GM21737 (cell line): ENCODE results near the gene SHISA7.

Experiments used
- ATAC-seq: cut with Tn5 transposase; IDR thresholded peaks from one replicate; pipeline ENCODE4 v1.9.1; 2021; ENCODE audit warnings: mild to moderate bottlenecking, moderate library complexity; ENCODE audit not compliant: unreplicated experiment

SHISA7 gene

DNA sequence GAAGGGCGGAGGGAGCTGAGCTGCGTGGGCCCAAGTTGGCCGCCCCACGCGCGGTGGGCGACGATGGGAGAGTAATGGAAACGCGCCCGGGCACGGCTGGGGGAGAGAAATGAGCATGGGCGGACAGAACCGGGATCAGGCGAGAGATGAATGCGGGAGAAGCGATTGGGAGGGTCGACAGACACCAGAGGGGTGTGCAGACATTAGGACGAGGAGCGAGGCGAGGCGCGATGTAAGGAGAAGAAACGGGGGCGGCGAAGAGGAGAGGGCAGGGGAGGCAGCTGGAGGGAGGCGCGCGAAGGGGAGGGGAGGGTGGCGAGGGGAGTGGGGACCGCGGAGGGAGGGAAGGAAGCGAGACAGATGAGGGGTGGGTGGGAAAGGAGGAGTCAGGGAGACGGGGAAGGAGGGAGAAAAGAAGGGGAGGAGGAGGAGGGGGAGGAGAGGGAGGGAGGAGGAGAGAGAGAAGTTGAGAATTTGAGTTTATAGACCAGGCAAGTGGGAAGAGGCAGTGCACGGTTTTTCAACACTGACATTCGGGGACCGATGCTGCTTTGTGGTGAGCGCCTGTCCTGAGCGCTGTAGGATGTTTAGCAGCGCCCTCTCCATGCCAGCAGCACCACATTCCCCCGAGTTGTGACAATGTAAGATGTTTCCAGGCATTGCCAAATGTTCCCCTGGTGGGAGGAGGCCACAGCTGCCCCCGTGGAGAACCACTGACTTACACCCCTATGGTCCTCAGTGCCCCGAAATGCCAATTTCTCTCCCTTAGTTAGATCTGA, at the start of gene SHISA7:
SHISA7 (minus strand) TSS at position 256 of the 779 bp plus-strand sequence. CDS start 437 bp downstream, outside the sequence.
- no peak for ATAC-seq

DNA sequence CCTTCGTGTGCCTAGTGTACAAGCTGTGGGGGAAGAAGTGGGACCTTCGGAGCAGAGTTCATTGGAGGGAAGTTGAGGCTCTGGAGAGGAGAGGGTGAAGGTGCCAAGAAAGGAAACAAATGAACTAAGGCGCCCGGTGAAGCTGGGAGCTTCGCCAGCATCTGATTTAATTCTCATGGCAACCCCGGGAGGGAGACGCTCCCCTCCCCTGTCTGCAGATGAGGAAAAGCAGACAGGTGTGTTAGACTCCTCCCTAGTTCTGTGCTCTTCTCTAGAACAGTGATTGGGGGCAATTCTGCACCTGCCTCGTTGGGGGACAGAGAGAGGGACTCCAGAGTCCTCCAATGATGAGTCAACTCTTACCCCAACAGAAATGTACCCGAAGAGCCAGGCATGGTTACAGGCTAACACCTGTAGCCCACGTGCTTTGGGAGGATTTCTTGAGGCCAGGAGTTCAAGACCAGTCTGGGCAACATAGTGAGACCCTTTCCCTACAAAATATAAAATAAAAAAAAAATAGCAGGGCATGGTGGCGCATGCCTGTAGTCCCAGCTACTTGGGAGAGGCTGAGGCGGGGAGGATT, 49.4 kb upstream of the SHISA7 start:
- ATAC-seq = no peak

DNA sequence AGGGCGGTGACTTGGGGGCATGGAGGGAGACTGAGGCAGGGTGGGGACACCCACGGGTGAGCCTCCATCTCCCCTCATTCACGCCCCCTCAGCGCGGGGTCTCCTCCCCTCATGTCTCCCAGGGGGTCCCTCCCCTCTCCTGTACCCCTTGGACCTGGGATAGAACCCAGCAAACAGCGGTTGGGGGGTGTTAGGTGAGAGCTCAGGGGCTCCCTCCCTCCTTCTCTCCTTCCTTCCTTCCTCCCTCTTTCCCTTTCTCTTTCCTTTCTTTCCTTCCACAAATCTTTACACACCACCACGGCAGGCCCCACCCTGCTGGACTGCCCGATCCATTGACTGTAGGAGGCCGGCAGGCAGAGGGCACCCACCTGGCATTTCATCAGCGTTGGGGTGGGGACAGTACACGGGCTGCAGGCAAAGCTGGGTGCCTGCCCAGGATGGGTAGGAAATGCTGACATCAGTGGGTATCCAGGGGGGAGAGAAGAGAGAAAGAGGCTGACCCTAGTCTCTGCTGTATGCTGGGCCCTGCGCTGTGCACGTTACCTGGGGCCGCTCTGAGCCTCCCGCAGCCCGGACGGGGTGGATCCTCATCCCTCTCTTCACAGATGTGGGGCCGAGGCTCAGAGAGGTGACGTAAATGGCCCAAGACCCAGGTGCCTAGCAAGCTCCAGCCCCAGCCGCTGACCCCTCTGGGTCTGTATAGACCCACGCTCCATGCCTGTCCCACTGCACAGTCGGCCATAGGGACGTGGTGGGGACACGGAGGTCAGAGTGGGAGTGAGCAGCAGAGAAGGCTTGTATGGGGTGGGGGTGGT, 48.7 kb upstream of the SHISA7 start:
- no peak for ATAC-seq

DNA sequence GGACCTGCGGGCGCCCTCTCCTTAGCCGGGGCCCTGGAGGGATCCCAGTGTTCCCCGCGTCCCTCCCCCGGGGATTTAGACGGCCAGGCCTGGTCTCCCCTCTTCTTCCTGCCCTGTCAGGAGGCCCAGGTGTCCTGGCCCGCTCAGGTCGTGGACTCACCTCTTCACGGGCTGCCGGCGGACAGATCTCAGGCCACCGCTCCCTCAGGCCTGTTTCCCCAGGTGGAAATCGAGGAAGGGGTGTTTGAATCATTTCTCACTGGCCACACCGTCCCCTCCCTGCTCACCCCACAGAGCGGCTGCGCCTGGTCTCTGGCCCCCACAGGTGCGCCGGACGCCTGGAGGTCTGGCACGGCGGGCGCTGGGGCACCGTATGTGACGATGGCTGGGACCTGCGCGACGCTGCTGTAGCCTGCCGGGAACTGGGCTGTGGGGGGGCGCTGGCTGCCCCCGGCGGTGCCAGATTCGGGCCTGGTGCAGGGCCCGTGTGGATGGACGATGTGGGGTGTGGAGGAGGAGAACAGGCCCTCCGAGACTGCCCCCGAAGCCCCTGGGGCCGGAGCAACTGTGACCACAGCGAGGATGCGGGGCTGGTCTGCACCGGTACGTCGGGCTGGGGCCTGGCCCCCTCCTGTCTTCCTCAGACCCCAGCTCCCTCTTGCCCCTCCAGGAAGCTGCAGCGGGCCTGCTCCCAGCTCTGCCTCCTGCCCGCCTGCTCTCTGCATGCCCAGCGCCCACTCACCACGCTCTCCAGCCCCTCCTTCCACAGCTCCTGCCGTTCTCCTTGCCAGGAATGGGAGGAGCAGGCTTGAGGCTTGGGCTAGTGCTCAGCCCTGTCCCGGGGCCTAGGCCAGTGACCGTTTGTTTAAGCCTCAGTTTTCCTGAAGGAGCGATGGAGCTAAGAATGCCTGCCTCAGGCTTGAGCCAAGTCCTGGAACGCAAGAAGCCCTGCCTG, 47.7 kb upstream of the SHISA7 start:
- no peak for ATAC-seq

DNA sequence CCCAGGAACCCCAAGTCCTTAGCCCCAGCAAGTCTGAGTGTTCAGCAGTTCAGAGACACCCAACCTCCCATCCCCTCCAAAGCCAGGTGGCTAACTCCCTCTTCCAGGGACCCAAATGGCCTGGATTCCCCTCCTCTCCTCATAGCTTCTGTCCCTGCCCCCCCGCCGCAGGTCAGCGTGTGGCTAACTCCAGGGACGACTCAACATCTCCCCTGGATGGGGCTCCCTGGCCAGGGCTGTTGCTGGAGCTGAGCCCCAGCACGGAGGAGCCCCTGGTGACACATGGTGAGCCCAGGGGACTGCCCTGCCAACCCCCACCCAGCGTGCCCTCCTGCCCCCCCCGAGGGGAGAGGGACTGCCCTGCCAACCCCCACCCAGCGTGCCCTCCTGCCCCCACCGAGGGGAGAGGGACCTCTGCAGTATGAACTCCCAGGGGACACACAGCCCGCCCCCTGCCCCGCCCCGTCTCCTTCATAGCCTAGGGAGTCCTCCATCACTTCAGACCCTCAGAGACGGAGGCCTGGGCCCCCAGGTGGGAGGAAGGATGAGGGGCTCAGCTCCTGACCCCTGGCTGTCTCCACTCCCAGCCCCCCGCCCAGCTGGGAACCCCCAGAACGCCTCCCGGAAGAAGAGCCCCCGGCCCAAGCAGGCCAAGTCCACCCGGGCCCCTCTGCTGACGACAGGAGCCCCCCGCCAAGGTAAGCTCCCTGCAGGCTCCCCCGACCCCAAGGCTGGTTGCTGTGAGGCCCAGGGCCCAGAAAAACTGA, 46.8 kb upstream of the SHISA7 start:
- no peak for ATAC-seq

DNA sequence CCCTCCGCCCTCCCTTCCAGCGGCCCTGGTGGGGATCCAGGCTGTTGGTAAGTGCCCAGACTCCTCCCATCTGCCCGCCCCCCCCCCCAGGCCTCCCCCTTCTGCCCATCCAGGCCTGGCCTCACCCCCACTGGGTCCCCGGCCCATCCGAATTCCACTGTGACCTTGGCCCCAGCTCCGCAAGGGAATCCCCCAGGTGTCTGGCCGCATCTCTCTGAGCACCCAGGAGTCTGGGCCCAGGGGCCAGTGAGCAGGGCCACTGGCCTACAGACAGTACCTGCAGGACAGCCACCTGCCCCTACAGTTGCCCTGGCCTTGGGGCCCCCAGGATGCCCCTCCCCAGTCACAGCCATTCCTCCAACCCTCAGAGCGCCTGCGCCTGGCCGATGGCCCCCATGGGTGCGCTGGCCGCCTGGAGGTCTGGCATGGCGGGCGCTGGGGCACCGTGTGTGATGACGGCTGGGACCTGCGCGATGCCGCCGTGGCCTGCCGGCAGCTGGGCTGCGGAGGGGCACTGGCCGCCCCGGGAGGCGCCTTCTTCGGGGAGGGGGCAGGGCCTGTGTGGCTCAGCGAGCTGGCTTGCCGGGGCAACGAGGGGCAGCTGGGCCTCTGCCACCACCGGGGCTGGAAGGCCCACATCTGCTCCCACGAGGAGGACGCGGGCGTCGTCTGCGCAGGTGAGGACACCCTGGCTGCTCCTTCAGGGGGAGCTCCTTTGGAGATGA, 46.0 kb upstream of the SHISA7 start:
- no peak for ATAC-seq

- no peak for ATAC-seq
Measured at GRCh38 chr19:55487924-55488687, 45.0 kb upstream of the SHISA7 start, which contains the start of gene SSC5D. SSC5D (plus strand) TSS chr19:55488436; CDS start chr19:55488590, 154 bp downstream.

DNA sequence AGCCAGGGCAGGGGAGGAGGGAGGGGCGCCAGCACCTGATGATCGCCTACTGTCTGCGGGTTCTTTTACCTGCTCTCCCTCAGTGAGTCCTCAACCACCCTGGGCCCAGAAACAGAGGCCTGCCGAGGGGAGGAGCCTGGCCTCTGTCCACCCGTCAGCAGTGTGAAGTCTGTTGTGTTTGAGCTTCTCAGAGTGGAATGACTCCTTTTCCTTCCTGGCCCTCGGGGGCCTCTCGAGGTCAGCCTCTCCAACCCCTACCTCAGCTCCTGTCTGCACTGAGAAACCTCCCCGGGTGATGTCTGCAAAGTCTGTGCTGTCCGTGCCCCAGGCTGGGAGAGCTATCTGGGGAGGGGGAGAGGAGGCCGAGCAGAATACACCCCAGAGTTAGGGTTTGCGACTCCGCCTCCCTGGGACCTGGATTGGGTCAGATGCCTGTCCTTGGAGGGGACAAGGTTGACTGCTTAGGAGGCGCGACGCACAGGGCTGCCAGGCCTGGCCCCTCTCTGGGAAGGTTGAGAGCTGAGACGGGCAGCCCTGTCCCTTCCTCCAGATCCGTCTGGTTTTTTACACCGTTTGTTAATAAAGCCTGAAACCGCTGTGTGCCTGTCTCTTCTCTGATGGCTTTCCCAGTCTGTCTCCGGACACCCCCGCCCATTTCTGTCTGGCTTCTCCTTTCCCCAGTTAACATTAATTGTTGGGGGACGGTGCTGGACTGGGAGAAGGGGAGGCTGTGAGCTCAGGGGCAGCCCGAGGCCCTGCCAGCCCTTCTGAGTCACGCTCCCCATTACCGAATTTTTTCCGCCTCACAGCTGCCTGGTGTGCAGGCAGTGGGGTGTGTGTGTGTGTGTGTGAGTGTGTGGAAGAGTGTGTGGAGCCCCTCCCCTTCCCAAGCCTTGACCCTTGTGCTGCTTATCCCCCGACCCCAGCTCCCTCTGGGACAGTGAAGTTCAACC, 44.1 kb upstream of the SHISA7 start:
- ATAC-seq = no peak

DNA sequence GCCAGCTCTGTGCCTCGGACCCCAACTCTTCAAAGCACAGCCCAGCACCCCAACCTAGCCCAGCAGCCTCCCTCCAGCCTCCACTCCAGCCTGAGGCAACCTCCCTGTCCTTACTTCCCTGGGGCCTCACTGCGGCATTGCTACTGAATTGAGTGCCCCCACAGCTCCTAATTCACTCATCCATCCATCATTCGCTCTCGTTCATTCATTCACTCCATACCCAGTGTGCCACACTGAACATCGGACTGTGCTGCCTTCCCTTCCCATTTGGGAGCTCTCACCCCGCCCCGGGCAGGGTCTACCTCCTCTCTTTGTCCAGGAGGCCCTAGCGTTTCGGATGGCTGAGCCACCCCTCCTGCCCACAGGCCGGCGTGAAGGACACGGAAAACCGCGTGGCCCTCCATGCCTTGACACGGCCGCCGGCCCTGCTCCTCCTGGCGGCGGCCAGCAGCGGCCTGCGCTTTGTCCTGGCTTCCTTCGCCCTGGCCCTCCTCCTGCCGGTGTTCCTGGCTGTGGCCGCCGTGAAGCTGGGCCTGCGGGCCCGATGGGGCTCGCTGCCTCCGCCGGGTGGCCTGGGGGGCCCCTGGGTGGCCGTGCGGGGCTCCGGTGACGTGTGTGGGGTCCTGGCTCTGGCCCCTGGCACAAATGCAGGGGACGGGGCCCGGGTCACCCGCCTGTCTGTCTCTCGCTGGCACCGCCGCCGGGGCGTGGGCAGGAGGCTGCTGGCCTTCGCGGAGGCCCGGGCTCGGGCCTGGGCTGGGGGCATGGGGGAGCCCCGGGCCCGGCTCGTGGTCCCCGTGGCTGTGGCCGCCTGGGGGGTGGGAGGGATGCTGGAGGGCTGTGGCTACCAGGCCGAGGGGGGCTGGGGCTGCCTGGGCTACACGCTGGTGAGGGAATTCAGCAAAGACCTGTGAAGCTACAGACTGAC, 43.2 kb upstream of the SHISA7 start:
- ATAC-seq = no peak

- ATAC-seq = no peak
Measured at GRCh38 chr19:55485439-55486011, 42.4 kb upstream of the SHISA7 start.

- ATAC-seq = no peak
Measured at GRCh38 chr19:55484593-55485438, 41.7 kb upstream of the SHISA7 start, which contains the start of gene NAT14. NAT14 (plus strand) TSS chr19:55485188; CDS start chr19:55485709, 521 bp downstream.

- ATAC-seq = no peak
Measured at GRCh38 chr19:55483706-55484592, 40.8 kb upstream of the SHISA7 start.

GRCh38 chr19:55482967-55483705, 40.0 kb upstream of the SHISA7 start:
- ATAC-seq = no peak
